Measurements from ENCODE around the gene UBASH3A. TPM values are rescaled to one million over a fixed set of nuclear protein-coding genes. Genes with fewer than 3 reads are reported as not detected.

UBASH3A gene
- total RNA-seq, 6 experiments from 2014 or later: 0.12 to 0.50 (median 0.15) TPM

- H3K9me3 ChIP-seq: no peaks in the 10 kb centered on the region
- intact Hi-C loops (cut with DNase I): loop anchor here in 1 of 2 donors (10.0 kb wide), 1 partner anchor 297 kb away; no protein-coding TSS in a partner anchor
- no peaks in the 10 kb centered on the region for H3K4me1 ChIP-seq
- H3K36me3 ChIP-seq: no peaks in the 10 kb centered on the region
- H3K27ac ChIP-seq: no peak overlapping the region
- DNase-seq: no peak
- no peaks in the 10 kb centered on the region for H3K27me3 ChIP-seq
- WGBS (ENCODE audit: insufficient coverage, low coverage, low lambda C conversion rate, missing lambda C conversion rate): 69% methylated on average over 4 of the region's 6 CpGs
- TF ChIP-seq POLR2A (IDR thresholded peaks at IDR 0.05) (no peak), CTCF (IDR thresholded peaks at IDR 0.05) (no peak)
- ATAC-seq: no peak
- H3K4me3 ChIP-seq: no peak overlapping the region
Observed at GRCh38 chr21:42441963-42442362, 38.3 kb downstream of the UBASH3A start.

DNA sequence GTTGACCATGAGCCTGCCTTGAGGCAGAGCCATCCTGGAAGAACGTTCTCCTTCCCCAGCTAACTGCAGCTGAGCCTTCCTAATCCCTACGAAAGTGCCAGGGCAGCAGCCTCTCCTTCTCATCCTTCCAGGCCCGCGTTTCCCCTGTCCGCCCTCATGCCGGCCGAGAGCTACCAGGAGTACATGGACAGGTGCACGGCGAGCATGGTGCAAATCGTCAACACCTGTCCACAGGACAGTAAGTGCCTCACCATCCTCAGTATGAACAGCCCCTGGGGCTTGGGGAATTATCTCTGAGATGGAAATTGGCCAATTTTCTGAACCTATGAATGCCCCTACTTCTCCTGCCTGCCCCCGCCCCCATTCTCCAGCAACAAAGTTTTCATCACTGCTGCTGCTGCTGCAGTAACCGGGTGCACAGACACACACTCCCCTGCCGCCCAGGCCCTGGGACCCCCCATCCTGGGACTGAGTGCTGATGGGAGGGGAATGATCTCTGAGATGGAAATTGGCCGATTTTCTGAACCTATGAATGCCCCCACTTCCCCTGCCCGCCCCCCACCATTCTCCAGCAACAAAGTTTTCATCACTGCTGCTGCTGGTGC lies 39.6 kb downstream of the UBASH3A start:
- H3K36me3 ChIP-seq: no peaks in the 10 kb centered on the region
- no peak overlapping the region for H3K27ac ChIP-seq
- no peaks in the 10 kb centered on the region for H3K27me3 ChIP-seq
- no peak overlapping the region for H3K4me3 ChIP-seq
- DNase-seq (no peak), ATAC-seq (no peak)
- no peaks in the 10 kb centered on the region for H3K4me1 ChIP-seq
- no peak for TF ChIP-seq CTCF (IDR thresholded peaks at IDR 0.05)
- TF ChIP-seq POLR2A (IDR thresholded peaks at IDR 0.05): no peak
- WGBS (ENCODE audit: insufficient coverage, low coverage, low lambda C conversion rate, missing lambda C conversion rate): 92% methylated on average over 10 of the region's 15 CpGs
- no peaks in the 10 kb centered on the region for H3K9me3 ChIP-seq
- intact Hi-C loops (cut with DNase I): loop anchor here in 1 of 2 donors (10.0 kb wide), 1 partner anchor 298 kb away; no protein-coding TSS in a partner anchor

DNA sequence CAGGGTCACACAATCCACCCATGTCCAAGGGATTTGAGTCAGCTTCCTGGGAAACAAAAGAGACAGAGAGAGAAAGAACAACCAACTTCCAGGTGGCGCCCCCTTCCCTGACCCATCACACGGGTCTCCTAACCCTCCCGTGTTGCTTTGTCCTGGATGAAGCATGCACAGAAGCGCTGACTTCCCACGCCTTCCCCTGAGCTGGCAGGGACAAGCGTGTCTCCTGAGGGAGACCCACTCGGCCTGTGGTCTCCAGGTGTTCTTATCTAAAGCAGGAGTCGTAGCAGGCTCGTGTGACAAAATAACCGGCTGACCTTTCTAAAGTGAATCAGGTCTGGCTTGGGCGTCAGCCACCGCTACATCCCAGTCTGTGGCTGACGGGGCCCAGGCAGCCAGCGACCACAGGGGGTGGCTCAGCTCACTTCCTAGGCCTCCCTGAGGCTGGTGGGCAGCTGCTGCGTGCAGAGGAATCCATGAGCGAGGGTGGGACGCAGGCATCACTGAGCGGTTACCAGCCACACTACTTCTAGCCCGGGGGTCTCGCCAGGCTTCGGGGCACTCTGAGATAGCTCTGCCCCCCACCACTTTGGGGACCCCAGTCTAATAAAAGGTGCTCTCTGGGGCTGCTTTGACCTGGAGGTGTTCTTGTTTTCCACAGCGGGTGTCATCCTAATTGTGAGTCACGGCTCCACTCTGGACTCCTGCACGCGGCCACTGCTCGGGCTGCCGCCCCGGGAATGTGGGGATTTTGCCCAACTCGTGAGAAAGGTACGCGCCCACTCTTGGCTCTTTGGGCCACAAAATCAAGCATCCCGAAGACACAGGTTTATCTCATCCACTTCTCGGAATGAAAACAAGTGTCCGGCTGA lies 40.4 kb downstream of the UBASH3A start:
- Histone ChIP-seq H3K4me1 (no peaks in the 10 kb centered on the region), H3K27ac (no peak overlapping the region), H3K4me3 (no peak overlapping the region), H3K9me3 (no peaks in the 10 kb centered on the region), H3K36me3 (no peaks in the 10 kb centered on the region), H3K27me3 (no peaks in the 10 kb centered on the region)
- TF ChIP-seq CTCF (IDR thresholded peaks at IDR 0.05) (no peak), POLR2A (IDR thresholded peaks at IDR 0.05) (no peak)
- 67% methylated on average over 9 of the region's 34 CpGs for WGBS (ENCODE audit: insufficient coverage, low coverage, low lambda C conversion rate, missing lambda C conversion rate)
- ATAC-seq: no peak
- intact Hi-C loops (cut with DNase I): loop anchor here in 1 of 2 donors (10.0 kb wide), 1 partner anchor 299 kb away; no protein-coding TSS in a partner anchor
- DNase-seq: no peak

DNA sequence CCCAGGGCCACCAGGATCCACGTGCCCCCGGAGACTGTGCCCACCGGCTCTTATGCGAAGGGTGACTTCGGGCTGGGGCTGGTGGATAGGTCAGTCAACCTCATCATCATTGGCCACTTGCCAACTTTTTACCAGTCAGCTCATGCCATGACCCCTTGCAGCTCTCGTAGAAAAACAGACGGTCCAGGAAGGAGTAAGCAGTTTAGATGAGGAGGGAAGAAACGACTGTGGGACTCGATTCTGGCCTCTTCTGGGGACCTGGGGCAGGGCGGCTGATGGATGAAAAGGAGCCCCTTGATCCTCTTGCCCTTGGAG lies 41.0 kb downstream of the UBASH3A start:
- no peaks in the 10 kb centered on the region for H3K36me3 ChIP-seq
- H3K27ac ChIP-seq: no peak overlapping the region
- H3K4me1 ChIP-seq: no peaks in the 10 kb centered on the region
- WGBS (ENCODE audit: insufficient coverage, low coverage, low lambda C conversion rate, missing lambda C conversion rate): 62% methylated on average over 5 of the region's 10 CpGs
- intact Hi-C loops (cut with DNase I): loop anchor here in 1 of 2 donors (10.0 kb wide), 1 partner anchor 300 kb away; no protein-coding TSS in a partner anchor
- no peak overlapping the region for H3K4me3 ChIP-seq
- no peaks in the 10 kb centered on the region for H3K27me3 ChIP-seq
- peak in 1 of 3 donors; percentile 34 for DNase-seq
- TF ChIP-seq CTCF (IDR thresholded peaks at IDR 0.05) (no peak), POLR2A (IDR thresholded peaks at IDR 0.05) (no peak)
- H3K9me3 ChIP-seq: no peaks in the 10 kb centered on the region
- no peak for ATAC-seq
